Ovary (tissue), 3 donors: ENCODE results near the gene BIVM.

Experiments
- EP300 ChIP-seq: sonication (generic); formaldehyde crosslinking; IDR thresholded peaks from one replicate; pipeline ENCODE4 v1.6.1; 2017; ENCODE audit warnings: antibody characterized with exemption
- POLR2A ChIP-seq: fragments of 450-650 bp; IDR thresholded peaks from one replicate; pipeline ENCODE4 v1.6.1; 2017; ENCODE audit warnings: antibody characterized with exemption, mild to moderate bottlenecking, moderate library complexity
- TF ChIP-seq, protein P1 (sequence below), 3 donors: fragments of 450-650 bp in 2 of 3; fragments of 200-600 bp in 1 of 3; IDR thresholded peaks; one replicate each; pipeline versions ENCODE4 v1.5.1 to v1.8.0; 2016 to 2022; ENCODE audit warnings: antibody characterized with exemption in 3 of 3, mild to moderate bottlenecking in 1 of 3
- donor health status: DM: no; HTN: no; CAD: no.

DNA sequence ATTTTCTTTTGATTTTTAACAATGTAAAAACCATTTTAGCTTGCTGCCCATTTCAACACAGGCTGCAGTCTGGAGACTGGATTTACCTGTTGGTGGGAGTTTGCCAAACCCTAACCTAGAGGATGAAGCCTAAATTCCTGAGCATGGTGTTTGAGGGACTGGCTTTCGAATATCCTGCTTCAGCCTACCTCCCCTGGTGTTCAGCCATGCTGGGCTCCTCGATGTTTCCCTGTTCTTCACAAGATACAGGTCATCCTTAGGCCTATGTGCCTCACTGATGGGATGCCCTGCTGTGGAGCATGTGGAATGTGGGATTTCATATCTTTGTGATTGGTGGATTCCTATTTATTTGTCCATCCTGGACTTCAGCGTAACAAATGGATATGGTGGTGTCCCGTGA, 26.5 kb downstream of the BIVM start:
- TF ChIP-seq, protein P1, sequence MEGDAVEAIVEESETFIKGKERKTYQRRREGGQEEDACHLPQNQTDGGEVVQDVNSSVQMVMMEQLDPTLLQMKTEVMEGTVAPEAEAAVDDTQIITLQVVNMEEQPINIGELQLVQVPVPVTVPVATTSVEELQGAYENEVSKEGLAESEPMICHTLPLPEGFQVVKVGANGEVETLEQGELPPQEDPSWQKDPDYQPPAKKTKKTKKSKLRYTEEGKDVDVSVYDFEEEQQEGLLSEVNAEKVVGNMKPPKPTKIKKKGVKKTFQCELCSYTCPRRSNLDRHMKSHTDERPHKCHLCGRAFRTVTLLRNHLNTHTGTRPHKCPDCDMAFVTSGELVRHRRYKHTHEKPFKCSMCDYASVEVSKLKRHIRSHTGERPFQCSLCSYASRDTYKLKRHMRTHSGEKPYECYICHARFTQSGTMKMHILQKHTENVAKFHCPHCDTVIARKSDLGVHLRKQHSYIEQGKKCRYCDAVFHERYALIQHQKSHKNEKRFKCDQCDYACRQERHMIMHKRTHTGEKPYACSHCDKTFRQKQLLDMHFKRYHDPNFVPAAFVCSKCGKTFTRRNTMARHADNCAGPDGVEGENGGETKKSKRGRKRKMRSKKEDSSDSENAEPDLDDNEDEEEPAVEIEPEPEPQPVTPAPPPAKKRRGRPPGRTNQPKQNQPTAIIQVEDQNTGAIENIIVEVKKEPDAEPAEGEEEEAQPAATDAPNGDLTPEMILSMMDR (IDR thresholded peaks at IDR 0.05) = no peak
- TF ChIP-seq POLR2A = no peak
- no peak for TF ChIP-seq EP300
